IPS DF 4.7 (cell line): ENCODE data around the gene AGRN.

Source experiments
- DNase-seq: peaks from one replicate; pipeline ENCODE4 v3.0.0-alpha.2; 2013; ENCODE audit warnings: low spot score; ENCODE audit errors: extremely low read depth

The AGRN gene

GRCh38 chr1:1079408-1080121, 59.6 kb downstream of the AGRN start:
- DNase-seq: no peak

GRCh38 chr1:1080122-1080757, 60.3 kb downstream of the AGRN start:
- no peak for DNase-seq

- no peak for DNase-seq
Measured at GRCh38 chr1:1080951-1081310, 61.0 kb downstream of the AGRN start.

- no peak for DNase-seq
Measured at GRCh38 chr1:1081311-1082238, 61.7 kb downstream of the AGRN start.

GRCh38 chr1:1082239-1082775, 62.4 kb downstream of the AGRN start:
- DNase-seq: no peak

GRCh38 chr1:1082776-1083415, 63.0 kb downstream of the AGRN start:
- no peak for DNase-seq

GRCh38 chr1:1083416-1084371, 63.8 kb downstream of the AGRN start:
- DNase-seq: no peak

- no peak for DNase-seq
Measured at GRCh38 chr1:1084372-1085170, 64.7 kb downstream of the AGRN start.

- DNase-seq: no peak
Measured at GRCh38 chr1:1085171-1085841, 65.4 kb downstream of the AGRN start.

- no peak for DNase-seq
Measured at GRCh38 chr1:1085911-1086841, 66.3 kb downstream of the AGRN start.

- DNase-seq: no peak
Measured at GRCh38 chr1:1086911-1087341, 67.0 kb downstream of the AGRN start.

- no peak for DNase-seq
Measured at GRCh38 chr1:1087351-1088028, 67.6 kb downstream of the AGRN start.

- no peak for DNase-seq
Measured at GRCh38 chr1:1088029-1088800, 68.3 kb downstream of the AGRN start.

- DNase-seq: no peak
Measured at GRCh38 chr1:1088801-1089680, 69.1 kb downstream of the AGRN start.

GRCh38 chr1:1089731-1090423, 70.0 kb downstream of the AGRN start:
- DNase-seq: no peak
